Measurements from ENCODE around the gene ABCC10.
"Not testable (repeated sequence)": the region's sequence is repeated elsewhere in the genome, so short reads cannot be mapped to it uniquely, and the experiment has no call there.

GRCh38 chr6:43380858-43381257 lies 46.5 kb upstream of the ABCC10 start:
- TF ChIP-seq, protein P1, sequence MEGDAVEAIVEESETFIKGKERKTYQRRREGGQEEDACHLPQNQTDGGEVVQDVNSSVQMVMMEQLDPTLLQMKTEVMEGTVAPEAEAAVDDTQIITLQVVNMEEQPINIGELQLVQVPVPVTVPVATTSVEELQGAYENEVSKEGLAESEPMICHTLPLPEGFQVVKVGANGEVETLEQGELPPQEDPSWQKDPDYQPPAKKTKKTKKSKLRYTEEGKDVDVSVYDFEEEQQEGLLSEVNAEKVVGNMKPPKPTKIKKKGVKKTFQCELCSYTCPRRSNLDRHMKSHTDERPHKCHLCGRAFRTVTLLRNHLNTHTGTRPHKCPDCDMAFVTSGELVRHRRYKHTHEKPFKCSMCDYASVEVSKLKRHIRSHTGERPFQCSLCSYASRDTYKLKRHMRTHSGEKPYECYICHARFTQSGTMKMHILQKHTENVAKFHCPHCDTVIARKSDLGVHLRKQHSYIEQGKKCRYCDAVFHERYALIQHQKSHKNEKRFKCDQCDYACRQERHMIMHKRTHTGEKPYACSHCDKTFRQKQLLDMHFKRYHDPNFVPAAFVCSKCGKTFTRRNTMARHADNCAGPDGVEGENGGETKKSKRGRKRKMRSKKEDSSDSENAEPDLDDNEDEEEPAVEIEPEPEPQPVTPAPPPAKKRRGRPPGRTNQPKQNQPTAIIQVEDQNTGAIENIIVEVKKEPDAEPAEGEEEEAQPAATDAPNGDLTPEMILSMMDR (IDR thresholded peaks at IDR 0.05): not testable (repeated sequence)
- TF ChIP-seq POLR2AphosphoS5 (IDR thresholded peaks at IDR 0.05; ENCODE audit: insufficient read depth in 1 of 2, low read depth in 1 of 2): not testable (repeated sequence)
